HEK293T (cell line): ENCODE measurements around the gene MRPL10.

Experiments used
- FOXK2 ChIP-seq: fragments of 450-650 bp; IDR thresholded peaks from 2 replicates; pipeline ENCODE4 v1.6.1; 2016; ENCODE audit warnings: mild to moderate bottlenecking
- NFRKB ChIP-seq: fragments of 450-650 bp; IDR thresholded peaks from 2 replicates; pipeline ENCODE4 v1.6.1; 2016; ENCODE audit warnings: mild to moderate bottlenecking, moderate library complexity

GRCh38 chr17:47839071-47839470 is 7.7 kb upstream of the MRPL10 start:
- TF ChIP-seq NFRKB (no peak), FOXK2 (no peak)
